ENCODE data around the gene ANKRD24.

GRCh38 chr19:4206818-4207484, 24.5 kb downstream of the ANKRD24 start:
- TF ChIP-seq CTCF (IDR thresholded peaks at IDR 0.05; ENCODE audit: insufficient read depth, low read length, poor library complexity, severe bottlenecking) (peak; percentile 22), EZH2phosphoT487 (conservative IDR thresholded peaks at IDR 0.05; ENCODE audit: low read length) (no peak)
